ENCODE measurements around the gene LOXL3.

Gene LOXL3

DNA sequence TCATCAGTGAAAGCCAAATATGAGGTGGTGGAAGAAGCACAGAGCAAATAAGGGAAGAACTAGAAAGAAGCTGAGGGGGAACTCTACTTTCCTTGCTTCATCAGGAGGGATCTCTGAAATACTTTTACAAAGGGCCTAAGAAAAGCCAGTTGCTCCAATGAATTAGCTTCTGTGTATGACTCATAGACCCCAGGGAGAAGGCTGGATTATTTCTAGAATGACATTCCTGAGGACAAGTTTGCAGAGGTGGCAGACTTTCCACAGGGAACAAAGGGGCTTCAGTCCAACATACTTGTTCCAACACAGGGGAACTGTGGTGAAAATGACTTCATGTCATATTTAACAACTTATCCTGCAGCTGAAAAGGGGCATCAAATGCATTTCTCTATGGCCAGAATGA, 29.8 kb upstream of the LOXL3 start:
- Histone ChIP-seq H3K9me3 (replicated peaks; ENCODE audit: low read length) (no peaks in the 10 kb centered on the region), H3K27me3 (ENCODE audit: control insufficient read depth, insufficient read depth, low read length) (no peaks in the 10 kb centered on the region), H3K4me1 (ENCODE audit: control insufficient read depth, insufficient read depth, low read length) (peaks cover 21% of the 10 kb centered on the region), H3K4me3 (ENCODE audit: low read length) (no peak overlapping the region), H3K36me3 (ENCODE audit: insufficient read depth, low read length) (no peaks in the 10 kb centered on the region), H3K4me2 (ENCODE audit: low read length) (peak overlapping the region; percentile 39), H3K9ac (ENCODE audit: low read depth, low read length) (peak overlapping the region; percentile 21)

DNA sequence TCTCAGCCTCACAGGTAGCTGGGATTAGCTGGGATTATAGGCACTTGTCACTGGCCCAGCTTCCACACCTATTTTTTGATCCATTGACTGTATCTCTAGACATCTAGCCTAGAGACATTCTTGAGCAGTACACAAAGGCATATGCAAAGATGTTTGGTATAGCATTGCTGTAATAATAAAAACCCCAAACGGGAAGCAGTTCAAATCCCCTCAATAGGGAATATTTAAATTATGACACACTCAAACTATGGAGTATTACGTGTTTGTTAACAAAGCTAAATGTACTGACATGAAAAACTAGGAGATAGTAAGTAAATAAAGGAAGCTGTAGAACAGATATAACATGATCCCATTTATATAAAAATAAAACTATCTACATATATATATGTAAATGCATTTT, 28.4 kb upstream of the LOXL3 start:
- H3K27me3 ChIP-seq (ENCODE audit: control insufficient read depth, insufficient read depth, low read length), result no peaks in the 10 kb centered on the region
- peaks cover 30% of the 10 kb centered on the region for H3K4me1 ChIP-seq (ENCODE audit: control insufficient read depth, insufficient read depth, low read length)
- no peak overlapping the region for H3K9ac ChIP-seq (ENCODE audit: low read depth, low read length)
- no peaks in the 10 kb centered on the region for H3K36me3 ChIP-seq (ENCODE audit: insufficient read depth, low read length)
- H3K4me3 ChIP-seq (ENCODE audit: low read length), result no peak overlapping the region
- no peak overlapping the region for H3K4me2 ChIP-seq (ENCODE audit: low read length)
- H3K9me3 ChIP-seq (replicated peaks; ENCODE audit: low read length), result no peaks in the 10 kb centered on the region

DNA sequence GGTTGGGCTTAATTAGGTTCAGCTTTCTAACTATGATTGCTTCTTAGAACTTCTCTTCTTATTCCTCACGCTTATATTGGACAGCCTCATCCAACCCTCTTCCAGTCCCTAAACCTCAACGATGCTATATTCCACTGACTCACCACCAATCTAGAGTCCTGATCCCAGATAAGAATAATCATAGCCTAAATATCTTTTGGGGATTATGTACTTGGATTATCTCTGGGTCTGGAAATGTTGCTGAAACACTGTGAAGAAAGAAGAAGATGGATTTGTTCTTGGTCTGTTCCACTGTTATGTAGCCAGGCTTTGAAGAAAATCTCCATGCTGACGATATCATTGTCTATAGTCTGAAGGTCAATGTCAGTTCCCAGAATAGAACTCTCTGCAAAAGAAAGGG, 27.7 kb upstream of the LOXL3 start:
- Histone ChIP-seq H3K36me3 (ENCODE audit: insufficient read depth, low read length) (no peaks in the 10 kb centered on the region), H3K4me2 (ENCODE audit: low read length) (no peak overlapping the region), H3K4me1 (ENCODE audit: control insufficient read depth, insufficient read depth, low read length) (peaks cover 37% of the 10 kb centered on the region), H3K9ac (ENCODE audit: low read depth, low read length) (no peak overlapping the region), H3K4me3 (ENCODE audit: low read length) (no peak overlapping the region), H3K9me3 (replicated peaks; ENCODE audit: low read length) (no peaks in the 10 kb centered on the region), H3K27me3 (ENCODE audit: control insufficient read depth, insufficient read depth, low read length) (no peaks in the 10 kb centered on the region)

DNA sequence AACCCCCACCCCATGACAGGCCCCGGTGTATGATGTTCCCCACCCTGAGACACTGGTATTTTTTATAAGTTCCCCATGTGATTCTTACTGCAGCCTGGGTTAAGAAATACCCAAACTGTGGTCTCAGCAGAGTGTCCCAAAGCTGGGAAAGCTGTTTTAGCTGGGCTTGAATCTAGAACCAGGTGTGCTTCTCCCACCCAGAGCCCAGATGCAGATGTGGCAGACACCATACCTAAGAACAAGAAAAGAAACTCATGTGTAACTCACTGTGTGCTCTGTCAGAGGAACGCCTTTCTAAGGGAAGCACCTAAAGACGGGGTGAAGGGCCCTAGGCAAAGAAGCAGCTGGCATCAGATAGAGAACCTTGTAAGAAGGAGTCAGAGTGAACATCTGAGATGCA, 24.7 kb upstream of the LOXL3 start:
- H3K4me2 ChIP-seq (ENCODE audit: low read length), result no peak overlapping the region
- H3K9ac ChIP-seq (ENCODE audit: low read depth, low read length), result no peak overlapping the region
- H3K4me3 ChIP-seq (ENCODE audit: low read length), result no peak overlapping the region
- no peaks in the 10 kb centered on the region for H3K27me3 ChIP-seq (ENCODE audit: control insufficient read depth, insufficient read depth, low read length)
- H3K4me1 ChIP-seq (ENCODE audit: control insufficient read depth, insufficient read depth, low read length), result peaks cover 52% of the 10 kb centered on the region
- H3K36me3 ChIP-seq (ENCODE audit: insufficient read depth, low read length), result no peaks in the 10 kb centered on the region
- H3K9me3 ChIP-seq (replicated peaks; ENCODE audit: low read length), result no peaks in the 10 kb centered on the region

DNA sequence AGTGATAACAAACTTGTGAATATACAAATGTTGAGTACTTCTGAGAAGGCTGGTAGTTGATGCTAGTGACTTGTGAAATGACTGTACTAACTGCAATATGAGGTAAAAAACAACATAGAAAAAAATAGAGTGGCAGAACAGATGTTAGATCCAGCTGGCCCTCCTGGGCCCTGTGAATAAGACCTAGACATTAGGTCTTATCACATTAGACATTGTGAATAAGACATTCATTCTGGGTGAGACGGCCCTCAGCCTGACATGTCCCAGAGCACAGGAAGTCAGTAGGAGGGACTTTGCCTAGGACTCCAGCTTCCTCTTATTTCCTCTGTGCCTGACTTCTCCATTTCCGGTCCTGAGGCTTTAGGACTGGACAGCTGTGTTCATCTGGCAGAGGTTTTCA, 23.7 kb upstream of the LOXL3 start:
- H3K9me3 ChIP-seq (replicated peaks; ENCODE audit: low read length), result no peaks in the 10 kb centered on the region
- peaks cover 50% of the 10 kb centered on the region for H3K4me1 ChIP-seq (ENCODE audit: control insufficient read depth, insufficient read depth, low read length)
- no peaks in the 10 kb centered on the region for H3K27me3 ChIP-seq (ENCODE audit: control insufficient read depth, insufficient read depth, low read length)
- no peak overlapping the region for H3K9ac ChIP-seq (ENCODE audit: low read depth, low read length)
- peak overlapping the region; percentile 12 for H3K4me2 ChIP-seq (ENCODE audit: low read length)
- no peak overlapping the region for H3K4me3 ChIP-seq (ENCODE audit: low read length)
- H3K36me3 ChIP-seq (ENCODE audit: insufficient read depth, low read length), result no peaks in the 10 kb centered on the region

DNA sequence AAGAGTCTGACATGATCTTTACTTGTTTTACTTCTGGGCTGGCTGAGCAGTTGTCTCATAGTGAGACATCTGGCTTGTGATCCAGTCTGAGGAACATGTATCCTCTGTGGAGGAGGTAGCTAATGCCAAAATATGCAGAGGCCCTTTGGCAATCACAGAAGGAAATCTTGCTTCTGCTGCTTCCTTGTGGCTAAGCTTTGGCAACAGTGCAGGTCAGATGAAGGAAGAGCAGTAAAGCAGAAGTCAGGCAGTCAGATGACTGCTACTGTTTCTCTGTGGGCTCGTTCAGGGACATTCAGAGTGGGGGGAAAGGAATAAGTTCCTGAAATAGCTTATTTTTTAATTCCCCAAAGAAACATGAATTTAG, 23.1 kb upstream of the LOXL3 start:
- H3K36me3 ChIP-seq (ENCODE audit: insufficient read depth, low read length), result no peaks in the 10 kb centered on the region
- H3K4me1 ChIP-seq (ENCODE audit: control insufficient read depth, insufficient read depth, low read length), result peaks cover 50% of the 10 kb centered on the region
- H3K27me3 ChIP-seq (ENCODE audit: control insufficient read depth, insufficient read depth, low read length), result no peaks in the 10 kb centered on the region
- H3K9me3 ChIP-seq (replicated peaks; ENCODE audit: low read length), result no peaks in the 10 kb centered on the region
- H3K9ac ChIP-seq (ENCODE audit: low read depth, low read length), result peak overlapping the region; percentile 38
- H3K4me3 ChIP-seq (ENCODE audit: low read length), result no peak overlapping the region
- H3K4me2 ChIP-seq (ENCODE audit: low read length), result peak overlapping the region; percentile 12

DNA sequence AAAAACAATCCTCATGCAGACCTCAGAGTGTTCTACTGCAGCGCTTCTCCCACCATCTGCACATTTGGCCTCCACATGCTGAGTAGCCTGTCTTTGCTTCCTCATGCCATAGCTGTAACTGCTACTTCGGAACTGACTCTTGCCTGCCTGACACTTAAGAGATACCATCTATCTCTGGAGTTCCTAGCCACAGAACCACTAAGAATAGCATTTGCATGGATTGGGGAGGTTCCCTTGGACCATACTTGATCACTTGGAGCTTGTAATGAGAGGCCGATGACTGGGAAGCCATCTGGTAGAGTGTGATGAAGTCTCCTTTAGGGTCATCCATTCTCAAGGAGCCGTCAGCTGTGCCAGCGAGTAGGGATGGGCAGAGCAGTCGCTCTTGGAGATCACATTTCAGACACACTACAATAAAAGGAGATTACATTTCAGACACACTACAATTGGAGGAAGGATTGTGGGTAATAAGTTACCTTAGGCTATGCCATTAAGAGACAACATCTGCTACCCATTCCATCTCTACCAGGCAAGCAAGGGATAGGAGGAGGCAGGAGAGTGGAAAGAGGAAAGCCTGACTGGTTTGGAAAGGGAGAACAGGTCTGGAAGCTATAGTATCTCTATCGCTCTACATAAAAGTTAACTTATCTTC, 22.6 kb upstream of the LOXL3 start:
- H3K36me3 ChIP-seq (ENCODE audit: insufficient read depth, low read length), result no peaks in the 10 kb centered on the region
- no peaks in the 10 kb centered on the region for H3K27me3 ChIP-seq (ENCODE audit: control insufficient read depth, insufficient read depth, low read length)
- H3K9me3 ChIP-seq (replicated peaks; ENCODE audit: low read length), result no peaks in the 10 kb centered on the region
- H3K4me1 ChIP-seq (ENCODE audit: control insufficient read depth, insufficient read depth, low read length), result peaks cover 50% of the 10 kb centered on the region
- H3K4me2 ChIP-seq (ENCODE audit: low read length), result peak overlapping the region; percentile 6
- H3K9ac ChIP-seq (ENCODE audit: low read depth, low read length), result peak overlapping the region; percentile 17
- peak overlapping the region; percentile 9 for H3K4me3 ChIP-seq (ENCODE audit: low read length)

DNA sequence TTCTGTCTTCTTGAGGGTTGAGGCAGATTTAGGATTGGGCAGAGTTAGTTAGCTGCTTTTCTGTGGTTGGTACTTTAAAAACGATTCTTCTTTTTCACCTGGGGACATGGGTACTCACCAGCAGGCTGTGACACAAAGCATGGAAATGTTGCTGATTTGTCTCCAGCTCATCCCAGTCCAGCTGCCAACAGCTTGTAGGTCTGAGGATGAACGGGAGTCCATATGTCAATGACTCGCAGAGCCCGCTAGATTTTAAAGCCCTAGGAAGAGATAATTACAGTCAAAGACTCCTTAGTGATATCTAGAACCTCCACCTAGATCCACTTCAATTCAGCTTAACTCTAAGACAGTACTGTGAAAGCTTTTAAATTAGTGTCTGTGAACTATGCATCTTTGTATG, 21.6 kb upstream of the LOXL3 start:
- H3K9ac ChIP-seq (ENCODE audit: low read depth, low read length), result no peak overlapping the region
- H3K4me1 ChIP-seq (ENCODE audit: control insufficient read depth, insufficient read depth, low read length), result peaks cover 54% of the 10 kb centered on the region
- H3K36me3 ChIP-seq (ENCODE audit: insufficient read depth, low read length), result no peaks in the 10 kb centered on the region
- no peaks in the 10 kb centered on the region for H3K27me3 ChIP-seq (ENCODE audit: control insufficient read depth, insufficient read depth, low read length)
- H3K4me2 ChIP-seq (ENCODE audit: low read length), result no peak overlapping the region
- H3K9me3 ChIP-seq (replicated peaks; ENCODE audit: low read length), result no peaks in the 10 kb centered on the region
- H3K4me3 ChIP-seq (ENCODE audit: low read length), result no peak overlapping the region

DNA sequence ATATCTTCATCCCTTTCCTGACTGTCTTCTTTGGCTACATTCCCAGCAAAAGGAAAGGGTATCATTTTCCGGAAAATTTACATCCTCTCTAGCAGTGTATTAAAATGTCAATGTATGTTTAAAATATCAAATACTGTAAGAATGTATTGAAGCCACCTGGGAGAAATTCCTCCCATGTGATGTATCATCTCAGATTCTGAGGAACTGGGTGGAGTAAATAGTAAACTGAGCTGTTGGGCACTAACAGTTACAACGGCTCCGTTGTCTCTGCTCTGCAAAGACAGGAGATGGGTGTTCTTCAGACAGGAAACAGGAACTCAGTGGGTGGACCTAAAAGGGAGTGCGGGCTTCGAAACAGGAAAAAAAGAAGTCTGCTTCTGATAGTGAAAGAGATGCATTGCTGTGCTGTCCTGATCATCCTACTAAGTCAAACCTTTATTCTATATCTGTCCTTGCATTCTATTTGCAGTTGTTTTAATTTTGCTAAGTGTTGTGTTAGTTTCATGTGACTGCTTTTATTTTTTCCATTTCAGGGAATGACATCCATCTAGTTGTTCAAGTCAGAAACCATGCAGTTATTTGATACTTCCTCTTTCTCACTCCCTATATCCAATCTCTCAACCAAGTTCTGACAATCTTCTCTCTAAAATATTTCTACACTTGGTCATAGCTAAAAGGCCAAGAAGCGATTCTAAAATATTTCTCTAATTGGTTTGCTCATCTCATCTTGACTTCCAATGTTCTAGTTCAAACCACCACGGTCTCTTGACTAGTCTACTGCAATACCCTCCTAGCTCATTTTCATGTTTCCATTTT, 20.2 kb upstream of the LOXL3 start:
- H3K4me3 ChIP-seq (ENCODE audit: low read length), result peak overlapping the region; percentile 36
- peaks cover 56% of the 10 kb centered on the region for H3K4me1 ChIP-seq (ENCODE audit: control insufficient read depth, insufficient read depth, low read length)

DNA sequence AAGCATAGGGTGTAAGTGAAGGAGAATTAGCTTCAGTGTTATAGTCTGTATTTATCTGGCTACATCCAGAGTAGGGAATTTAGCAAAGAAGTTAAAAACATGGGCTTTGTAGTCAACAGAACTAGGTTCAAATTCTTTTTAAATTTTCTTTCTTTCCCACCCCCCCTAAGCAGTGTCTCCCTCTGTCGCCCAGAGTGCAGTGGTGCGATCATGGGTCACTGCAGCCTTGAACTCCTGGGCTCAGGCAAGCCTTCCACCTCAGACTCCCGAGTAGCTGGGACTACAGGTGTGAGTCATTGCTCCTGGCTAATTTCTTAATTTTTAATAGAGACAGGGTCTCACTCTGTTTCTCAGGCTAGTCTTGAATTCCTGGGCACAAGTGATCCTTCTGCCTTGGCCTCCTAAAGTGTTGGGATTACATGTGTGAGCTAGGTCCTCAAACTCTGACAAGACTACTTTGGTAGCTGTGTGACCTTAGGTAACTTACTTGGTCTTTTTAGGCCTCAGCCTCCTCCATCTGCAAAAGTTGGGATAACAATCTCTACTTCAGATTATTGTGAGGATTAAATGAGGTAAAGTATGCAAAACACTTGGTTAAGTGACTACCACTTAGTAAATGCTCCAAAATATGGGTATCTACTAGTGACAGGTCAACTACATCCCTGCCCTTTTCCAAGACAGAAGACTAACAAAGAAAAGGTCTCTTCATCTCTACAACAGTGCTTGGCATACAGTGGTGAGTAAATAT, 18.6 kb upstream of the LOXL3 start:
- H3K9me3 ChIP-seq (replicated peaks; ENCODE audit: low read length), result no peaks in the 10 kb centered on the region
- H3K4me2 ChIP-seq (ENCODE audit: low read length), result no peak overlapping the region
- H3K36me3 ChIP-seq (ENCODE audit: insufficient read depth, low read length), result no peaks in the 10 kb centered on the region
- H3K27me3 ChIP-seq (ENCODE audit: control insufficient read depth, insufficient read depth, low read length), result no peaks in the 10 kb centered on the region
- no peak overlapping the region for H3K4me3 ChIP-seq (ENCODE audit: low read length)
- peaks cover 65% of the 10 kb centered on the region for H3K4me1 ChIP-seq (ENCODE audit: control insufficient read depth, insufficient read depth, low read length)
- no peak overlapping the region for H3K9ac ChIP-seq (ENCODE audit: low read depth, low read length)

More for the DNA sequence above, 20.2 kb upstream of the LOXL3 start:
- Histone ChIP-seq H3K4me2 (ENCODE audit: low read length) (peak overlapping the region; percentile 74), H3K36me3 (ENCODE audit: insufficient read depth, low read length) (no peaks in the 10 kb centered on the region), H3K9me3 (replicated peaks; ENCODE audit: low read length) (no peaks in the 10 kb centered on the region), H3K27me3 (ENCODE audit: control insufficient read depth, insufficient read depth, low read length) (no peaks in the 10 kb centered on the region), H3K9ac (ENCODE audit: low read depth, low read length) (peak overlapping the region; percentile 61)

DNA sequence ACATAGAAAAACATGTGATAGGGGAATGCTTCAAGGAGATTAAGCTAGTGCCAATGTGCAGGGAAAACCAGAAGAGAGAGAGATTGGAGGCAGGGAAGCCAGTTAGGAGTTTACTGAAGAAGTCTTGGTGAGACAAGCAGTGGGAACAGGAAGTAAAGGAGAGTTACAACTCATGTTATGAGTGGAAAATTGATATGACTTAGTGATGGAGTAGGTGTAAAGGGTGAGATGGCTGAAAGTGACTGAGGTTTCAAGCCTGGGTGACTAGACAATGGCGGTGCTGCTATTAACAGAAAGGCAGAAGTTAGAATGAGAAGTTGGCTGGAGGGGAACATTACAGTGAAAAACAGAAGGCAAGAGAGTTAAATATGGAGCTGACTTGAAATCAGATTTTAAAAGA, 17.3 kb upstream of the LOXL3 start:
- peaks cover 63% of the 10 kb centered on the region for H3K4me1 ChIP-seq (ENCODE audit: control insufficient read depth, insufficient read depth, low read length)
- no peaks in the 10 kb centered on the region for H3K9me3 ChIP-seq (replicated peaks; ENCODE audit: low read length)
- no peak overlapping the region for H3K4me3 ChIP-seq (ENCODE audit: low read length)
- no peak overlapping the region for H3K9ac ChIP-seq (ENCODE audit: low read depth, low read length)
- no peaks in the 10 kb centered on the region for H3K36me3 ChIP-seq (ENCODE audit: insufficient read depth, low read length)
- no peak overlapping the region for H3K4me2 ChIP-seq (ENCODE audit: low read length)
- no peaks in the 10 kb centered on the region for H3K27me3 ChIP-seq (ENCODE audit: control insufficient read depth, insufficient read depth, low read length)

Measured in skeletal muscle satellite cell (primary cell).